GM12891 (cell line): ENCODE data around the gene SHLD1.

ENCODE experiments used
- DNase-seq: peaks from one replicate; pipeline ENCODE4 v3.0.0; 2011; ENCODE audit warnings: low spot score; ENCODE audit not compliant: insufficient read length
- FAIRE-seq: peaks from 2 replicates; lab custom pipeline; 2011; peaks lifted over from hg19 to GRCh38; lab: Jason Lieb, UNC
- PAX5 ChIP-seq: IDR thresholded peaks from 2 replicates; pipeline ENCODE4 v1.6.1; 2011; ENCODE audit warnings: low read length, moderate library complexity, mild to moderate bottlenecking; ENCODE audit not compliant: insufficient read depth, severe bottlenecking
- POLR2A ChIP-seq: IDR thresholded peaks from 2 replicates; pipeline ENCODE4 v1.6.1; 2011; ENCODE audit warnings: low read depth, low read length, control low read depth
- POLR2AphosphoS5 ChIP-seq: IDR thresholded peaks from 2 replicates; pipeline ENCODE4 v1.6.1; 2011; ENCODE audit warnings: low read depth, low read length, control low read depth
- POU2F2 ChIP-seq: IDR thresholded peaks from 2 replicates; pipeline ENCODE4 v1.6.1; 2011; ENCODE audit warnings: low read depth, mild to moderate bottlenecking, control low read depth, low read length, moderate library complexity
- SPI1 ChIP-seq: IDR thresholded peaks from 2 replicates; pipeline ENCODE4 v1.6.1; 2011; ENCODE audit warnings: low read depth, low read length, control low read depth
- TAF1 ChIP-seq: IDR thresholded peaks from 2 replicates; pipeline ENCODE4 v1.6.1; 2011; ENCODE audit warnings: low read depth, low read length, control low read depth

SHLD1 gene

GRCh38 chr20:5864428-5864827 lies 114.2 kb downstream of the SHLD1 start:
- TF ChIP-seq POU2F2 (no peak), POLR2A (no peak), SPI1 (no peak), PAX5 (no peak), POLR2AphosphoS5 (no peak), TAF1 (no peak)

GRCh38 chr20:5864873-5865587 lies 114.8 kb downstream of the SHLD1 start:
- DNase-seq (no peak), FAIRE-seq (no peak)
- TF ChIP-seq POLR2A: no peak
- no peak for TF ChIP-seq POLR2AphosphoS5
- no peak for TF ChIP-seq TAF1
- TF ChIP-seq PAX5: no peak
- no peak for TF ChIP-seq SPI1
- TF ChIP-seq POU2F2: no peak

More at GRCh38 chr20:5864428-5864827, 114.2 kb downstream of the SHLD1 start:
- no peak for FAIRE-seq
- DNase-seq: no peak

- TF ChIP-seq PAX5: no peak
- TF ChIP-seq POU2F2: no peak
- no peak for TF ChIP-seq POLR2AphosphoS5
- TF ChIP-seq POLR2A: no peak
- no peak for TF ChIP-seq SPI1
- no peak for TF ChIP-seq TAF1
- FAIRE-seq: no peak
- no peak for DNase-seq
Measured at GRCh38 chr20:5865604-5866003, 115.4 kb downstream of the SHLD1 start.

GRCh38 chr20:5870568-5870981 lies 120.4 kb downstream of the SHLD1 start:
- no peak for TF ChIP-seq SPI1
- TF ChIP-seq TAF1: no peak
- no peak for TF ChIP-seq POLR2A
- no peak for TF ChIP-seq PAX5
- no peak for TF ChIP-seq POLR2AphosphoS5
- no peak for TF ChIP-seq POU2F2
- no peak for FAIRE-seq
- DNase-seq: no peak

GRCh38 chr20:5871459-5872410 lies 121.5 kb downstream of the SHLD1 start:
- TF ChIP-seq POLR2AphosphoS5 (no peak), POU2F2 (no peak), PAX5 (no peak)
- FAIRE-seq (no peak), DNase-seq (no peak)

GRCh38 chr20:5877128-5877527 lies 126.9 kb downstream of the SHLD1 start:
- FAIRE-seq: no peak
- TF ChIP-seq POU2F2 (no peak), POLR2A (no peak), POLR2AphosphoS5 (no peak), TAF1 (no peak), PAX5 (no peak), SPI1 (no peak)
- no peak for DNase-seq

GRCh38 chr20:5880326-5880725 lies 130.1 kb downstream of the SHLD1 start:
- no peak for TF ChIP-seq TAF1
- TF ChIP-seq PAX5: no peak
- no peak for TF ChIP-seq POU2F2
- TF ChIP-seq SPI1: no peak
- TF ChIP-seq POLR2AphosphoS5: no peak
- no peak for TF ChIP-seq POLR2A
- DNase-seq: no peak
- FAIRE-seq: no peak

- no peak for DNase-seq
- FAIRE-seq: no peak
- TF ChIP-seq POLR2A (no peak), PAX5 (no peak), TAF1 (no peak), POLR2AphosphoS5 (no peak), SPI1 (no peak), POU2F2 (no peak)
Measured at GRCh38 chr20:5881703-5882102, 131.5 kb downstream of the SHLD1 start.

- TF ChIP-seq TAF1: no peak
- TF ChIP-seq PAX5: no peak
- no peak for TF ChIP-seq POLR2A
- no peak for TF ChIP-seq SPI1
- no peak for TF ChIP-seq POU2F2
- TF ChIP-seq POLR2AphosphoS5: no peak
- DNase-seq (no peak), FAIRE-seq (no peak)
Measured at GRCh38 chr20:5882166-5882565, 132.0 kb downstream of the SHLD1 start.
